IMR-90 (cell line): ENCODE data around the gene CFAP119. TPM values are rescaled to one million over a fixed set of nuclear protein-coding genes. Genes with fewer than 3 reads are reported as not detected.

Experiments
- ATAC-seq: fragments of 200-7000 bp; cut with Tn5 transposase; 2 replicates; pipeline ENCODE4 v1.9.1; 2020; ENCODE audit warnings: low read depth, mild to moderate bottlenecking, moderate library complexity
- BruUV-seq: library from RNA; stranded (reverse); fragments of 400-500 nt; replicated peaks from 2 replicates; lab custom pipeline; 2021; lab: Mats Ljungman, UMichigan
- CTCF ChIA-PET: fragments of 300-600 bp; formaldehyde crosslinking; extraction: SDS; loops from one replicate; lab custom pipeline; 2021; ENCODE audit warnings: antibody characterized with exemption; lab: Yijun Ruan, JAX
- POLR2A ChIA-PET: fragments of 300-600 bp; sonication (Branson Sonifier 250); formaldehyde crosslinking; loops from one replicate; lab custom pipeline; 2022; ENCODE audit warnings: antibody characterized with exemption; ENCODE audit not compliant: unreplicated experiment; lab: Charles Lee
- DNase-seq: peaks from one replicate; pipeline ENCODE4 v3.0.0; 2013
- H2AFZ ChIP-seq: replicated peaks from 2 replicates; pipeline ENCODE3; 2013; ENCODE audit warnings: low read length, mild to moderate bottlenecking; ENCODE audit not compliant: poor library complexity
- H2AK5ac ChIP-seq: 2 replicates; pipeline ENCODE4 v1.6.1; 2013; ENCODE audit warnings: low read depth, low read length, inconsistent platforms
- H2AK9ac ChIP-seq: replicated peaks from 2 replicates; pipeline ENCODE3; 2013; ENCODE audit warnings: mild to moderate bottlenecking, low read depth, low read length, moderate library complexity; ENCODE audit not compliant: poor library complexity
- H2BK120ac ChIP-seq: 2 replicates; pipeline ENCODE4 v1.6.1; 2013; ENCODE audit warnings: low read depth, low read length, inconsistent platforms
- H2BK15ac ChIP-seq: 3 replicates; pipeline ENCODE4 v1.6.1; 2013; ENCODE audit warnings: low read depth, low read length, inconsistent platforms
- H2BK20ac ChIP-seq: 2 replicates; pipeline ENCODE4 v1.6.1; 2013; ENCODE audit warnings: low read depth, mild to moderate bottlenecking, inconsistent platforms, low read length, moderate library complexity
- H2BK5ac ChIP-seq: 2 replicates; pipeline ENCODE4 v1.6.1; 2013; ENCODE audit warnings: mild to moderate bottlenecking, low read depth, low read length, inconsistent platforms; ENCODE audit not compliant: poor library complexity, severe bottlenecking
- H3K14ac ChIP-seq: replicated peaks from 2 replicates; pipeline ENCODE4 v1.6.1; 2013; ENCODE audit warnings: low read depth, low read length, inconsistent platforms
- H3K18ac ChIP-seq: 2 replicates; pipeline ENCODE4 v1.6.1; 2013; ENCODE audit warnings: low read depth, low read length, control low read depth
- H3K23ac ChIP-seq: 2 replicates; pipeline ENCODE4 v1.6.1; 2013; ENCODE audit warnings: low read depth, low read length, inconsistent platforms
- H3K27ac ChIP-seq: 2 replicates; pipeline ENCODE4 v1.5.1; 2013; ENCODE audit warnings: mild to moderate bottlenecking, control low read depth, low read length; ENCODE audit not compliant: insufficient read depth
- H3K27me3 ChIP-seq: 2 replicates; pipeline ENCODE4 v1.6.1; 2013; ENCODE audit warnings: low read length; ENCODE audit not compliant: control insufficient read depth, insufficient read depth
- H3K36me3 ChIP-seq: 2 replicates; pipeline ENCODE4 v1.6.1; 2013; ENCODE audit warnings: low read length, mixed read lengths; ENCODE audit not compliant: control insufficient read depth, insufficient read depth
- H3K4ac ChIP-seq: 2 replicates; pipeline ENCODE4 v1.6.1; 2013; ENCODE audit warnings: low read depth, low read length, inconsistent platforms
- H3K4me1 ChIP-seq: 2 replicates; pipeline ENCODE4 v1.6.1; 2013; ENCODE audit warnings: low read length, mixed read lengths; ENCODE audit not compliant: control insufficient read depth, insufficient read depth
- H3K4me2 ChIP-seq: 2 replicates; pipeline ENCODE4 v1.6.1; 2013; ENCODE audit warnings: low read depth, mild to moderate bottlenecking, control low read depth, low read length, moderate library complexity
- H3K4me3 ChIP-seq: 2 replicates; pipeline ENCODE4 v1.5.1; 2013; ENCODE audit warnings: low read depth, mild to moderate bottlenecking, control low read depth, low read length, moderate library complexity; ENCODE audit not compliant: insufficient read depth
- H3K56ac ChIP-seq: 2 replicates; pipeline ENCODE4 v1.6.1; 2013; ENCODE audit warnings: low read length, inconsistent platforms; ENCODE audit not compliant: insufficient read depth; ENCODE audit errors: extremely low read depth
- H3K79me1 ChIP-seq, 2 experiments: 2 replicates each; pipeline ENCODE4 v1.6.1; 2013; ENCODE audit warnings: low read length in 2 of 2, inconsistent platforms in 1 of 2, low read depth in 1 of 2
- H3K9ac ChIP-seq: 2 replicates; pipeline ENCODE4 v1.6.1; 2013; ENCODE audit warnings: low read depth, low read length, control low read depth
- H3K9me1 ChIP-seq: 2 replicates; pipeline ENCODE4 v1.6.1; 2013; ENCODE audit warnings: low read length, inconsistent platforms; ENCODE audit not compliant: insufficient read depth
- H3K9me3 ChIP-seq: 2 replicates; pipeline ENCODE4 v1.6.1; 2013; ENCODE audit warnings: low read length; ENCODE audit not compliant: control insufficient read depth, insufficient read depth
- H4K20me1 ChIP-seq: 2 replicates; pipeline ENCODE4 v1.6.1; 2013; ENCODE audit warnings: low read length, inconsistent platforms; ENCODE audit not compliant: insufficient read depth
- H4K5ac ChIP-seq: 2 replicates; pipeline ENCODE4 v1.6.1; 2013; ENCODE audit warnings: mild to moderate bottlenecking, low read depth, low read length, control low read depth
- H4K8ac ChIP-seq, 2 experiments: 2 replicates each; pipeline ENCODE4 v1.6.1; 2013; ENCODE audit warnings: low read depth in 2 of 2, low read length in 2 of 2, control low read depth in 1 of 2, inconsistent platforms in 1 of 2
- H4K91ac ChIP-seq: 2 replicates; pipeline ENCODE4 v1.6.1; 2013; ENCODE audit warnings: low read depth, low read length, inconsistent platforms; ENCODE audit not compliant: insufficient read depth
- BHLHE40 ChIP-seq: fragments of 150-350 bp; IDR thresholded peaks from 2 replicates; pipeline ENCODE4 v1.6.1; 2016; ENCODE audit warnings: mild to moderate bottlenecking, low read depth, low read length
- CEBPB ChIP-seq: IDR thresholded peaks from 2 replicates; pipeline ENCODE4 v1.6.1; 2012; ENCODE audit warnings: low read depth, low read length, improper control_type of control experiment
- CHD1 ChIP-seq: IDR thresholded peaks from 2 replicates; pipeline ENCODE4 v1.6.1; 2012; ENCODE audit warnings: low read depth, low read length, improper control_type of control experiment
- FOS ChIP-seq: fragments of 150-350 bp; IDR thresholded peaks from 2 replicates; pipeline ENCODE4 v1.6.1; 2016; ENCODE audit warnings: low read depth, low read length
- MAFK ChIP-seq: IDR thresholded peaks from 2 replicates; pipeline ENCODE4 v1.6.1; 2012; ENCODE audit warnings: low read depth, low read length, improper control_type of control experiment
- MAZ ChIP-seq: IDR thresholded peaks from 2 replicates; pipeline ENCODE4 v1.6.1; 2012; ENCODE audit warnings: low read depth, mild to moderate bottlenecking, low read length, improper control_type of control experiment, moderate library complexity, borderline replicate concordance
- MXI1 ChIP-seq: IDR thresholded peaks from 2 replicates; pipeline ENCODE4 v1.6.1; 2012; ENCODE audit warnings: low read depth, mild to moderate bottlenecking, low read length, moderate library complexity, borderline replicate concordance
- NFE2L2 ChIP-seq: fragments of 150-350 bp; IDR thresholded peaks from 2 replicates; pipeline ENCODE4 v1.6.1; 2016; ENCODE audit warnings: low read depth, mild to moderate bottlenecking, low read length
- POLR2A ChIP-seq: IDR thresholded peaks from 2 replicates; pipeline ENCODE4 v1.6.1; 2012; ENCODE audit warnings: mild to moderate bottlenecking, low read depth, low read length
- RAD21 ChIP-seq: IDR thresholded peaks from 2 replicates; pipeline ENCODE4 v1.6.1; 2012; ENCODE audit warnings: low read length, improper control_type of control experiment
- RCOR1 ChIP-seq: IDR thresholded peaks from 2 replicates; pipeline ENCODE4 v1.6.1; 2012; ENCODE audit warnings: mild to moderate bottlenecking, low read length, improper control_type of control experiment; ENCODE audit not compliant: insufficient replicate concordance
- RFX5 ChIP-seq: IDR thresholded peaks from 2 replicates; pipeline ENCODE4 v1.8.0; 2012; ENCODE audit warnings: low read depth, mild to moderate bottlenecking, low read length, moderate library complexity
- SMC3 ChIP-seq: fragments of 150-350 bp; IDR thresholded peaks from 2 replicates; pipeline ENCODE4 v1.6.1; 2016; ENCODE audit warnings: low read depth, mild to moderate bottlenecking, antibody characterized with exemption, low read length, moderate library complexity
- WGBS, 2 experiments: methylation state at CpG; one replicate each; pipeline versions ENCODE4 v1.1.5 to v1.1.7; 2013; ENCODE audit warnings: missing lambda C conversion rate in 2 of 2; ENCODE audit not compliant: insufficient read length in 1 of 2; ENCODE audit errors: extremely low coverage in 2 of 2; 5-methylcytosine and 5-hydroxymethylcytosine counted together
- dilution Hi-C: fragments of 300-500 bp; cut with HindIII; formaldehyde crosslinking; loops from one replicate; pipeline ENCODE4 v1.14.3; 2018; ENCODE audit warnings: low sequenced_read_pairs; ENCODE audit not compliant: unreplicated experiment
- in situ Hi-C: fragments of 300-500 bp; cut with MboI; formaldehyde crosslinking; loops from 3 replicates; pipeline ENCODE4 v1.14.3; 2019; ENCODE audit warnings: low sequenced_read_pairs, inconsistent platforms, mixed read lengths
- intact Hi-C: fragments of 100-400 bp; cut with micrococcal nuclease; formaldehyde crosslinking; loops from 2 replicates; pipeline ENCODE4 v1.10.0; 2022
- polyA plus RNA-seq, 3 experiments: library from polyadenylated mRNA; depleted of rRNA; stranded (reverse); fragments of >200 nt; gene quantifications; 2 replicates each; pipeline ENCODE4 v1.2.3, GENCODE V29; 2012; ENCODE audit warnings: low replicate concordance in 1 of 3
- total RNA-seq: library from RNA; depleted of rRNA; stranded (reverse); fragments of >200 nt; gene quantifications from 2 replicates; pipeline ENCODE4 v1.2.3, GENCODE V29; 2012
- TF ChIP-seq, protein P1 (sequence below): conservative IDR thresholded peaks from 2 replicates; pipeline ENCODE4 v1.5.1; 2012; ENCODE audit warnings: mild to moderate bottlenecking, low read depth, low read length, improper control_type of control experiment
- TF ChIP-seq, protein P2 (sequence below): fragments of 150-350 bp; IDR thresholded peaks from 2 replicates; pipeline ENCODE4 v1.6.1; 2017; ENCODE audit warnings: mild to moderate bottlenecking, antibody characterized with exemption, low read length, low read depth
- TF ChIP-seq, protein P3 (sequence below): fragments of 150-350 bp; IDR thresholded peaks from 2 replicates; pipeline ENCODE4 v1.6.1; 2016; ENCODE audit warnings: low read depth, mild to moderate bottlenecking, low read length, moderate library complexity, borderline replicate concordance

Gene CFAP119
- total and polyA plus RNA-seq, 2 of the 4 experiments (the other 2 are of a cell fraction) = 0.90 to 7.6 TPM

DNA sequence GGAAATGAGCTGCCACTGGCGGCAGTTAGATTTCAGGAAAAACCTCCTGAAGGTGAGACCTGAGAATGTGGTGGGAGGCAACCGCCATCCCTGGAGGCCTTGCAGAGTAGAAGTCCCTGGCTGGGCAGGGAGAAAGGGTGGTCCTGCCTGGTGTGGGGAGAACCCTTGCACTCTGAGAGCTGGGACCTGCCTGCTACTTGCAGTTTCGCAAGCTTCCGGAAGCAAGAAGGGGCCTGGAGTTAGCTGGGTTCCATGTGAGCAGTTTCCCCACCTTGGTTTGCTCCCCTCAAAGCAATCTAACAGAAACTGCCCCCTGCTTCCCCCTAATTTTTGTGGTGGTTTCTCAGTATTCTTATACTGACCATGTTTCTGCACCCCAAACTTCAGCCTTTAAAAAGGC lies 18.7 kb upstream of the CFAP119 start:
- Histone ChIP-seq H3K27ac (no peak overlapping the region), H3K27me3 (no peaks in the 10 kb centered on the region), H3K56ac (no peak overlapping the region), H4K8ac (no peak overlapping the region), H2BK15ac (no peak overlapping the region), H2AK9ac (no peak overlapping the region), H3K36me3 (peaks cover 42% of the 10 kb centered on the region), H4K91ac (no peak overlapping the region), H3K14ac (no peak overlapping the region), H3K23ac (no peak overlapping the region), H3K4me1 (peaks cover 7% of the 10 kb centered on the region), H3K9me3 (no peaks in the 10 kb centered on the region), H2BK20ac (no peak overlapping the region), H2AK5ac (no peak overlapping the region), H3K18ac (no peak overlapping the region), H3K4me3 (no peak overlapping the region), H3K4ac (no peak overlapping the region), H2BK120ac (no peak overlapping the region), H3K9ac (no peak overlapping the region), H3K9me1 (peaks cover 27% of the 10 kb centered on the region; the same call in 1 of the 2 replicates), H4K5ac (no peak overlapping the region), H3K79me1 (peaks cover 21 to 65% of the 10 kb centered on the region in 2 experiments), H4K20me1 (peaks cover 8% of the 10 kb centered on the region), H2BK5ac (no peak overlapping the region), H2AFZ (no peak overlapping the region), H3K4me2 (no peak overlapping the region)
- POLR2A ChIA-PET = no interaction called here
- TF ChIP-seq POLR2A = no peak
- TF ChIP-seq RAD21 = no peak
- TF ChIP-seq, protein P1, sequence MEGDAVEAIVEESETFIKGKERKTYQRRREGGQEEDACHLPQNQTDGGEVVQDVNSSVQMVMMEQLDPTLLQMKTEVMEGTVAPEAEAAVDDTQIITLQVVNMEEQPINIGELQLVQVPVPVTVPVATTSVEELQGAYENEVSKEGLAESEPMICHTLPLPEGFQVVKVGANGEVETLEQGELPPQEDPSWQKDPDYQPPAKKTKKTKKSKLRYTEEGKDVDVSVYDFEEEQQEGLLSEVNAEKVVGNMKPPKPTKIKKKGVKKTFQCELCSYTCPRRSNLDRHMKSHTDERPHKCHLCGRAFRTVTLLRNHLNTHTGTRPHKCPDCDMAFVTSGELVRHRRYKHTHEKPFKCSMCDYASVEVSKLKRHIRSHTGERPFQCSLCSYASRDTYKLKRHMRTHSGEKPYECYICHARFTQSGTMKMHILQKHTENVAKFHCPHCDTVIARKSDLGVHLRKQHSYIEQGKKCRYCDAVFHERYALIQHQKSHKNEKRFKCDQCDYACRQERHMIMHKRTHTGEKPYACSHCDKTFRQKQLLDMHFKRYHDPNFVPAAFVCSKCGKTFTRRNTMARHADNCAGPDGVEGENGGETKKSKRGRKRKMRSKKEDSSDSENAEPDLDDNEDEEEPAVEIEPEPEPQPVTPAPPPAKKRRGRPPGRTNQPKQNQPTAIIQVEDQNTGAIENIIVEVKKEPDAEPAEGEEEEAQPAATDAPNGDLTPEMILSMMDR = no peak
- TF ChIP-seq RCOR1 = no peak
- TF ChIP-seq, protein P2, sequence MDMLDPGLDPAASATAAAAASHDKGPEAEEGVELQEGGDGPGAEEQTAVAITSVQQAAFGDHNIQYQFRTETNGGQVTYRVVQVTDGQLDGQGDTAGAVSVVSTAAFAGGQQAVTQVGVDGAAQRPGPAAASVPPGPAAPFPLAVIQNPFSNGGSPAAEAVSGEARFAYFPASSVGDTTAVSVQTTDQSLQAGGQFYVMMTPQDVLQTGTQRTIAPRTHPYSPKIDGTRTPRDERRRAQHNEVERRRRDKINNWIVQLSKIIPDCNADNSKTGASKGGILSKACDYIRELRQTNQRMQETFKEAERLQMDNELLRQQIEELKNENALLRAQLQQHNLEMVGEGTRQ = no peak
- TF ChIP-seq MAZ = no peak
- no peak for TF ChIP-seq RFX5
- no peak for TF ChIP-seq NFE2L2
- TF ChIP-seq MAFK = no peak
- no peak for TF ChIP-seq FOS
- TF ChIP-seq MXI1 = no peak
- no peak for TF ChIP-seq CHD1
- TF ChIP-seq, protein P3, sequence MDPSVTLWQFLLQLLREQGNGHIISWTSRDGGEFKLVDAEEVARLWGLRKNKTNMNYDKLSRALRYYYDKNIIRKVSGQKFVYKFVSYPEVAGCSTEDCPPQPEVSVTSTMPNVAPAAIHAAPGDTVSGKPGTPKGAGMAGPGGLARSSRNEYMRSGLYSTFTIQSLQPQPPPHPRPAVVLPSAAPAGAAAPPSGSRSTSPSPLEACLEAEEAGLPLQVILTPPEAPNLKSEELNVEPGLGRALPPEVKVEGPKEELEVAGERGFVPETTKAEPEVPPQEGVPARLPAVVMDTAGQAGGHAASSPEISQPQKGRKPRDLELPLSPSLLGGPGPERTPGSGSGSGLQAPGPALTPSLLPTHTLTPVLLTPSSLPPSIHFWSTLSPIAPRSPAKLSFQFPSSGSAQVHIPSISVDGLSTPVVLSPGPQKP = no peak
- no peak for TF ChIP-seq BHLHE40
- no peak for TF ChIP-seq CEBPB
- TF ChIP-seq SMC3 = no peak
- WGBS, 2 experiments = no CpG with 5 or more reads among the region's 4 CpGs
- in situ Hi-C loops (no loop called here), intact Hi-C loops (no loop called here), dilution Hi-C loops (no loop called here)
- no peak for ATAC-seq
- CTCF ChIA-PET = no interaction called here
- BruUV-seq = no TSS peak
- no peak for DNase-seq
